H9 (cell line): ENCODE results near the gene RNPS1. TPM values are rescaled to one million over a fixed set of nuclear protein-coding genes. Genes with fewer than 3 reads are reported as not detected.

Experiments
- DNase-seq: peaks from one replicate; pipeline ENCODE4 v3.0.0-alpha.2; 2017
- H2AFZ ChIP-seq: one replicate; pipeline ENCODE4 v1.6.1; 2013; ENCODE audit warnings: mild to moderate bottlenecking, low read length, control low read depth, moderate library complexity
- H2AK5ac ChIP-seq: 2 replicates; pipeline ENCODE4 v1.6.1; 2013; ENCODE audit warnings: low read length, control low read depth, mixed read lengths; ENCODE audit not compliant: insufficient read length
- H2BK120ac ChIP-seq: one replicate; pipeline ENCODE4 v1.6.1; 2013; ENCODE audit warnings: low read depth, mild to moderate bottlenecking, low read length, control low read depth, inconsistent platforms; ENCODE audit not compliant: poor library complexity, severe bottlenecking
- H2BK12ac ChIP-seq: 2 replicates; pipeline ENCODE4 v1.6.1; 2013; ENCODE audit warnings: low read length, control low read depth, mixed read lengths, low read depth; ENCODE audit not compliant: insufficient read length
- H2BK15ac ChIP-seq: 2 replicates; pipeline ENCODE4 v1.6.1; 2013; ENCODE audit warnings: low read depth, low read length, control low read depth
- H2BK20ac ChIP-seq: one replicate; pipeline ENCODE4 v1.6.1; 2013; ENCODE audit warnings: low read depth, mild to moderate bottlenecking, low read length, control low read depth, inconsistent platforms; ENCODE audit not compliant: poor library complexity, severe bottlenecking
- H2BK5ac ChIP-seq: 2 replicates; pipeline ENCODE4 v1.6.1; 2013; ENCODE audit warnings: low read length, control low read depth, mixed read lengths; ENCODE audit not compliant: insufficient read length
- H3K14ac ChIP-seq: 2 replicates; pipeline ENCODE4 v1.6.1; 2013; ENCODE audit warnings: low read length, control low read depth; ENCODE audit not compliant: insufficient read depth
- H3K18ac ChIP-seq: 2 replicates; pipeline ENCODE4 v1.6.1; 2013; ENCODE audit warnings: low read depth, mild to moderate bottlenecking, mixed read lengths, low read length, control low read depth; ENCODE audit not compliant: insufficient read length
- H3K23ac ChIP-seq: 2 replicates; pipeline ENCODE4 v1.6.1; 2013; ENCODE audit warnings: low read length, control low read depth, mixed read lengths, low read depth; ENCODE audit not compliant: insufficient read length
- H3K23me2 ChIP-seq: 2 replicates; pipeline ENCODE4 v1.6.1; 2013; ENCODE audit warnings: low read depth, mild to moderate bottlenecking, mixed read lengths, low read length, control low read depth; ENCODE audit not compliant: insufficient read length, poor library complexity, severe bottlenecking
- H3K27ac ChIP-seq: 2 replicates; pipeline ENCODE4 v1.5.1; 2013; ENCODE audit warnings: low read length, control low read depth, mixed read lengths, low read depth; ENCODE audit not compliant: insufficient read length
- H3K27me3 ChIP-seq: 2 replicates; pipeline ENCODE4 v1.6.1; 2013; ENCODE audit warnings: low read length, control low read depth, inconsistent platforms; ENCODE audit not compliant: insufficient read depth
- H3K4ac ChIP-seq: 2 replicates; pipeline ENCODE4 v1.6.1; 2013; ENCODE audit warnings: low read depth, mild to moderate bottlenecking, control low read depth, inconsistent platforms, low read length, moderate library complexity
- H3K4me1 ChIP-seq: 2 replicates; pipeline ENCODE4 v1.6.1; 2013; ENCODE audit warnings: low read length, control low read depth, inconsistent platforms; ENCODE audit not compliant: insufficient read depth
- H3K4me2 ChIP-seq: 2 replicates; pipeline ENCODE4 v1.6.1; 2013; ENCODE audit warnings: low read length, control low read depth, mixed read lengths; ENCODE audit not compliant: insufficient read length, insufficient read depth
- H3K56ac ChIP-seq: 2 replicates; pipeline ENCODE4 v1.6.1; 2013; ENCODE audit warnings: low read depth, mild to moderate bottlenecking, mixed read lengths, low read length, control low read depth; ENCODE audit not compliant: insufficient read length
- H3K79me1 ChIP-seq: 2 replicates; pipeline ENCODE4 v1.6.1; 2013; ENCODE audit warnings: low read depth, mild to moderate bottlenecking, moderate library complexity, low read length, control low read depth, inconsistent platforms; ENCODE audit not compliant: insufficient read depth, poor library complexity, severe bottlenecking
- H3K79me2 ChIP-seq: 2 replicates; pipeline ENCODE4 v1.6.1; 2013; ENCODE audit warnings: low read length, control low read depth, inconsistent platforms; ENCODE audit not compliant: insufficient read depth
- H3K9ac ChIP-seq: 2 replicates; pipeline ENCODE4 v1.6.1; 2013; ENCODE audit warnings: low read length, control low read depth, mixed read lengths; ENCODE audit not compliant: insufficient read length; ENCODE audit errors: extremely low read depth
- H3K9me3 ChIP-seq: one replicate; pipeline ENCODE4 v1.6.1; 2013; ENCODE audit warnings: low read depth, low read length, inconsistent platforms; ENCODE audit not compliant: control insufficient read depth
- H3T11ph ChIP-seq: one replicate; pipeline ENCODE4 v1.6.1; 2013; ENCODE audit warnings: mild to moderate bottlenecking, low read length, control low read depth, inconsistent platforms
- H4K20me1 ChIP-seq: one replicate; pipeline ENCODE4 v1.6.1; 2013; ENCODE audit not compliant: control insufficient read depth, insufficient read length, insufficient read depth
- H4K5ac ChIP-seq: 2 replicates; pipeline ENCODE4 v1.6.1; 2013; ENCODE audit warnings: low read depth, mild to moderate bottlenecking, mixed read lengths, low read length, control low read depth; ENCODE audit not compliant: insufficient read length
- H4K8ac ChIP-seq: replicated peaks from 2 replicates; pipeline ENCODE4 v1.6.1; 2013; ENCODE audit warnings: low read length, control low read depth, mixed read lengths, low read depth; ENCODE audit not compliant: insufficient read length
- H4K91ac ChIP-seq: 2 replicates; pipeline ENCODE4 v1.6.1; 2013; ENCODE audit warnings: low read depth, mild to moderate bottlenecking, moderate library complexity, mixed read lengths, low read length, control low read depth; ENCODE audit not compliant: insufficient read length
- H3K27ac Mint-ChIP-seq, 3 experiments: 2 replicates in 2 of 3; 3 replicates in 1 of 3; pipeline ENCODE4 v1.8.0; 2020 to 2021; ENCODE audit warnings: mixed read lengths in 3 of 3, mild to moderate bottlenecking in 1 of 3, moderate library complexity in 1 of 3
- H3K27me3 Mint-ChIP-seq: 2 replicates; pipeline ENCODE4 v1.8.0; 2021; ENCODE audit warnings: low read depth, mild to moderate bottlenecking, moderate library complexity, mixed read lengths
- H3K36me3 Mint-ChIP-seq, 3 experiments: 2 replicates in 2 of 3; 3 replicates in 1 of 3; pipeline ENCODE4 v1.8.0; 2020 to 2021; ENCODE audit warnings: low read depth in 3 of 3, mixed read lengths in 3 of 3; ENCODE audit not compliant: insufficient read depth in 1 of 3
- H3K4me1 Mint-ChIP-seq, 2 experiments: 2 replicates each; pipeline ENCODE4 v1.8.0; 2020; ENCODE audit warnings: mixed read lengths in 2 of 2
- H3K4me3 Mint-ChIP-seq, 2 experiments: 2 replicates in 1 of 2; 3 replicates in 1 of 2; pipeline ENCODE4 v1.8.0; 2020 to 2021; ENCODE audit warnings: mild to moderate bottlenecking in 2 of 2, mixed read lengths in 2 of 2, moderate library complexity in 1 of 2
- H3K9me3 Mint-ChIP-seq, 2 experiments: 2 replicates in 1 of 2; 3 replicates in 1 of 2; pipeline ENCODE4 v1.8.0; 2020; ENCODE audit warnings: mild to moderate bottlenecking in 2 of 2, mixed read lengths in 2 of 2, moderate library complexity in 1 of 2
- WGBS: extraction: QIAGEN DNeasy Blood & Tissue Kit; methylation state at CpG from one replicate; pipeline ENCODE4 v1.1.7; 2013; ENCODE audit warnings: missing lambda C conversion rate, low lambda C conversion rate, mixed read lengths; ENCODE audit not compliant: insufficient read length; ENCODE audit errors: extremely low coverage; 5-methylcytosine and 5-hydroxymethylcytosine counted together
- total RNA-seq: library from RNA; stranded (reverse); gene quantifications from 2 replicates; pipeline ENCODE4 v1.2.1, GENCODE V29; 2021
- TF ChIP-seq, protein P1 (sequence below): fragments of 200-600 bp; sonication (generic); conservative IDR thresholded peaks from 3 replicates; pipeline ENCODE4 v1.8.0; 2021; ENCODE audit warnings: antibody characterized with exemption, mild to moderate bottlenecking

Gene RNPS1
- total RNA-seq, 1 experiment from 2014 or later = 384 TPM

DNA sequence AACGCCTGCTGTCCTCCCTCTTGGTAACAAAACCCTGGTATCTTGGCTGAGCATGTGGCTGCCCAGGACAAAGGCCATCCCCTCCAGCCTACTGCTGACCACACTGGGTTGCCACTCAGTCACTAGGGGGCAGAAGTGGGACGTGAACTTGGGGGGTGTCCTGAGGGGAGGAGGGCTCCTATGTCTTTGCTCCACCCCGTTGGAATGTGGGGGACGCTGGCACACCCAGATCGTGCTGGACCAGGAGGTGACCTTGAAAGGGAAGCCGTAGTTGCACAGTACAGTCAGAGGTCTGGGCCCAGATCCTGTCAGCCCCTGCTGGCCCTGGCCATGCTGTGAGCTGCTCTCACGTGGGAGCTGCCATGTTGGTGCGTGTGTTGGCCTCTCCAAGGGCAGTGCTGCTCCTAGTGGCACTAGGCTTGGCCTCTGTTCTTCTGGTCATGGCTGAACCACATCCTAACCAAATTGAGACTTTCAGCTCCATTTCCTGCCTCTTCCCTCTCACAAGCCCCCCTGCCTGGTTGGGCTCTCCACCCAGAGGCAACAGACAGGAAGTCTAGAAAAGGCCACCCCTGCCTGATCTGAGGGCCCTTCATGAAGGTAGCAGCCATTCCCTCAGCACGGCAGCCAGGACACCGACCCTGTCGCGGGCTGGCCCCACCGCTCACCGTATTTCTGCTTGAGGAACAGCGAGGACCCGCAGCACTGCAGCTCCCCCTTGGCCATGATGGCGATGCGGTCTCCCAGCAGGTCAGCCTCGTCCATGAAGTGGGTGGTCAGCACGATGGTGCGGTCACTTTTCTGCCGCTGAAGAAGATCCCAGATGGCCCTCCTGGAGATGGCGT, 29.0 kb upstream of the RNPS1 start:
- H2BK20ac ChIP-seq = no peak overlapping the region

More for the DNA sequence above, 29.0 kb upstream of the RNPS1 start:
- H3K14ac ChIP-seq = no peak overlapping the region; the same call in 1 of the 2 replicates
- H2BK5ac ChIP-seq = no peak overlapping the region
- H3K23ac ChIP-seq = no peak overlapping the region
- H3K27me3 ChIP-seq = no peaks in the 10 kb centered on the region
- Mint-ChIP-seq H3K27ac (no peak overlapping the region), H3K4me3 (no peak overlapping the region), H3K9me3 (no peaks in the 10 kb centered on the region), H3K36me3 (no peaks in the 10 kb centered on the region), H3K27me3 (no peaks in the 10 kb centered on the region; the same call in 1 of the 2 replicates), H3K4me1 (no peaks in the 10 kb centered on the region)
- H2BK15ac ChIP-seq = no peak overlapping the region
- no peaks in the 10 kb centered on the region for H4K20me1 ChIP-seq
- no peaks in the 10 kb centered on the region for H3K9me3 ChIP-seq
- TF ChIP-seq, protein P1, sequence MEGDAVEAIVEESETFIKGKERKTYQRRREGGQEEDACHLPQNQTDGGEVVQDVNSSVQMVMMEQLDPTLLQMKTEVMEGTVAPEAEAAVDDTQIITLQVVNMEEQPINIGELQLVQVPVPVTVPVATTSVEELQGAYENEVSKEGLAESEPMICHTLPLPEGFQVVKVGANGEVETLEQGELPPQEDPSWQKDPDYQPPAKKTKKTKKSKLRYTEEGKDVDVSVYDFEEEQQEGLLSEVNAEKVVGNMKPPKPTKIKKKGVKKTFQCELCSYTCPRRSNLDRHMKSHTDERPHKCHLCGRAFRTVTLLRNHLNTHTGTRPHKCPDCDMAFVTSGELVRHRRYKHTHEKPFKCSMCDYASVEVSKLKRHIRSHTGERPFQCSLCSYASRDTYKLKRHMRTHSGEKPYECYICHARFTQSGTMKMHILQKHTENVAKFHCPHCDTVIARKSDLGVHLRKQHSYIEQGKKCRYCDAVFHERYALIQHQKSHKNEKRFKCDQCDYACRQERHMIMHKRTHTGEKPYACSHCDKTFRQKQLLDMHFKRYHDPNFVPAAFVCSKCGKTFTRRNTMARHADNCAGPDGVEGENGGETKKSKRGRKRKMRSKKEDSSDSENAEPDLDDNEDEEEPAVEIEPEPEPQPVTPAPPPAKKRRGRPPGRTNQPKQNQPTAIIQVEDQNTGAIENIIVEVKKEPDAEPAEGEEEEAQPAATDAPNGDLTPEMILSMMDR = peak; percentile 67
- H3K27ac ChIP-seq = no peak overlapping the region
- H2BK120ac ChIP-seq = no peak overlapping the region
- no peak overlapping the region for H4K8ac ChIP-seq
- H3K9ac ChIP-seq = no peak overlapping the region
- H4K5ac ChIP-seq = no peak overlapping the region
- no peak overlapping the region for H2AFZ ChIP-seq
- H4K91ac ChIP-seq = no peak overlapping the region
- WGBS = no CpG with 5 or more reads among the region's 23 CpGs
- peak overlapping the region; percentile 2 for H3K18ac ChIP-seq
- H3K56ac ChIP-seq = no peak overlapping the region
- no peak overlapping the region for H3K4me2 ChIP-seq
- no peak overlapping the region for H2AK5ac ChIP-seq
- H3K4ac ChIP-seq = no peak overlapping the region
- H3K4me1 ChIP-seq = 0 out of 2 replicates have a peak, but pooled peaks cover 3% of the 10 kb centered on the region
- no peaks in the 10 kb centered on the region for H3K23me2 ChIP-seq
- no peaks in the 10 kb centered on the region for H3K79me2 ChIP-seq
- no peak overlapping the region for H3T11ph ChIP-seq
- no peaks in the 10 kb centered on the region for H3K79me1 ChIP-seq
- peak; percentile 71 for DNase-seq
- no peak overlapping the region for H2BK12ac ChIP-seq
